PC-3 (cell line): Measurements from ENCODE around the gene ADD1. TPM values are rescaled to one million over a fixed set of nuclear protein-coding genes. Genes with fewer than 3 reads are reported as not detected.

Experiments
- ATAC-seq: fragments of 200-7000 bp; cut with Tn5 transposase; 2 replicates; pipeline ENCODE4 v1.9.1; 2020; ENCODE audit warnings: mild to moderate bottlenecking, moderate library complexity
- BruUV-seq: library from RNA; stranded (reverse); fragments of 400-500 nt; replicated peaks from 2 replicates; lab custom pipeline; 2021; lab: Mats Ljungman, UMichigan
- CTCF ChIA-PET: fragments of 300-600 bp; sonication (Branson Sonifier 250); formaldehyde crosslinking; loops from one replicate; lab custom pipeline; 2022; ENCODE audit warnings: antibody characterized with exemption; lab: Charles Lee
- POLR2A ChIA-PET: fragments of 300-600 bp; sonication (Branson Sonifier 250); formaldehyde crosslinking; loops from one replicate; lab custom pipeline; 2022; ENCODE audit warnings: antibody characterized with exemption; ENCODE audit not compliant: unreplicated experiment; lab: Charles Lee
- DNase-seq: peaks from one replicate; pipeline ENCODE4 v3.0.0-alpha.2; 2015
- H2AFZ ChIP-seq: fragments of 300-600 bp; sonication (generic); 2 replicates; pipeline ENCODE4 v1.6.0; 2016; ENCODE audit warnings: antibody characterized with exemption, low read length
- H3F3A ChIP-seq: fragments of 300-600 bp; sonication (generic); one replicate; pipeline ENCODE4 v1.6.0; 2017; ENCODE audit warnings: antibody characterized with exemption, low read length, control low read depth, mild to moderate bottlenecking; ENCODE audit not compliant: unreplicated experiment
- H3K27ac ChIP-seq: fragments of 300-600 bp; sonication (generic); 2 replicates; pipeline ENCODE4 v1.5.1; 2016; ENCODE audit warnings: mild to moderate bottlenecking, low read length
- H3K27me3 ChIP-seq: fragments of 300-600 bp; sonication (generic); 2 replicates; pipeline ENCODE4 v1.6.1; 2016; ENCODE audit warnings: low read length, mixed read lengths
- H3K36me3 ChIP-seq: fragments of 300-600 bp; sonication (generic); 2 replicates; pipeline ENCODE4 v1.6.1; 2016; ENCODE audit warnings: low read depth, mixed run types, low read length, mixed read lengths
- H3K4me1 ChIP-seq: fragments of 300-600 bp; sonication (generic); 2 replicates; pipeline ENCODE4 v1.5.1; 2016; ENCODE audit warnings: low read length; ENCODE audit not compliant: insufficient read depth
- H3K4me2 ChIP-seq: fragments of 300-600 bp; sonication (generic); 2 replicates; pipeline ENCODE4 v1.6.0; 2016; ENCODE audit warnings: low read length
- H3K4me3 ChIP-seq: fragments of 300-600 bp; sonication (generic); 2 replicates; pipeline ENCODE4 v1.5.1; 2016; ENCODE audit warnings: mild to moderate bottlenecking, low read length, mixed read lengths
- H3K79me2 ChIP-seq: fragments of 300-600 bp; sonication (generic); 2 replicates; pipeline ENCODE4 v1.6.1; 2017; ENCODE audit warnings: low read length, mixed read lengths
- H3K9ac ChIP-seq: fragments of 300-600 bp; sonication (generic); 2 replicates; pipeline ENCODE4 v1.6.0; 2016; ENCODE audit warnings: mild to moderate bottlenecking, low read length
- H3K9me2 ChIP-seq: fragments of 300-600 bp; sonication (generic); replicated peaks from 2 replicates; pipeline ENCODE4 v1.6.1; 2016; ENCODE audit warnings: mixed run types, low read length, mixed read lengths
- H3K9me3 ChIP-seq: fragments of 300-600 bp; sonication (generic); 2 replicates; pipeline ENCODE4 v1.6.1; 2016; ENCODE audit warnings: low read length, mixed read lengths
- H4K20me1 ChIP-seq: fragments of 300-600 bp; sonication (generic); 2 replicates; pipeline ENCODE4 v1.6.1; 2016; ENCODE audit warnings: low read length, mixed read lengths
- EZH2 ChIP-seq: fragments of 300-600 bp; sonication (generic); IDR thresholded peaks from one replicate; pipeline ENCODE4 v1.6.1; 2017; ENCODE audit warnings: antibody characterized with exemption, mild to moderate bottlenecking, low read length; ENCODE audit not compliant: unreplicated experiment
- EZH2phosphoT487 ChIP-seq: fragments of 300-600 bp; sonication (generic); IDR thresholded peaks from 2 replicates; pipeline ENCODE4 v1.6.1; 2018; ENCODE audit warnings: mild to moderate bottlenecking, antibody characterized with exemption, low read length, borderline replicate concordance
- intact Hi-C: fragments of 100-400 bp; cut with micrococcal nuclease; formaldehyde crosslinking; loops from 2 replicates; pipeline ENCODE4 v1.9.0; 2023
- total RNA-seq: library from RNA; depleted of rRNA; stranded (reverse); fragments of >200 nt; gene quantifications from 2 replicates; pipeline ENCODE4 v1.2.3, GENCODE V29; 2014
- TF ChIP-seq, protein P1 (sequence below): fragments of 300-600 bp; sonication (generic); conservative IDR thresholded peaks from 2 replicates; pipeline ENCODE4 v1.5.1; 2017; ENCODE audit warnings: antibody characterized with exemption, low read depth, mild to moderate bottlenecking, low read length

Gene ADD1
- total RNA-seq, 1 experiment from 2014 or later = 118 TPM

DNA sequence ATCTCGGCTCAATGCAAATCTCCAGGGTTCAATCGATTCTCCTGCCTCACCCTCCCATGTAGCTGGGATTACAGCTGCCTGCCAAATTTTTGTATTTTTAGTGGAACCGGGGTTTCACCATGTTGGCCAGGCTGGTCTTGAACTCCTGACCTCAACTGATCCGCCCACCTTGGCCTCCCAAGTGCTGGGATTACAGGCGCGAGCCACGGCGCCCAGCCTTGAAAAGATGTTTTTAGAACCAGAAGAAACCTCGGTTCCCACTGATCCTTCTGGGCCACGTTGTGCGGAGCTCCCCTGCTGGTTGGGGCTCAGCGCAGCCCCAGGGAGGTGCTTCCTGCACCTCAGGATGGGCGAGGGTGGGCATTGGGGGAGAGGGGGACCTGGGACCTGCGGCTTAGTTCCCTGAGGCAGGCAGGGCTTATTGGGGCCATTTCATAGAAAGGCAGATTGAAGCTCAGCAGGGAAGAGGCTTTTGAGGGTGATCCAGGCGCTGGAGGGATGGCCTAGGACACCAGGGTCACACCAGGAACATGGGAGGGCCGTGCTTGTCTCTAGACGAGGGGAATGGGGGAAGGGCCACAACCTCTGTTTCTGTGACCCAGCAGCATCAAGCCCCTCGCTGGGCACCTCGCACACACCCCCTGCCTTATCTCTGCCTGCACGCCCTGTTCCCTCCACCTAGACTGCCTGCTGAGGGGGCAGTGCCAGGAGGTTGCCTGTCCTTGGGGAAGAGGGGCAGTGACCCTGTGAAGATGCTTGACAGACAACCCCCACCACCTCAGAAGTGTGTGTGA is 6.3 kb upstream of the ADD1 start:
- H2AFZ ChIP-seq = no peak overlapping the region
- ChIA-PET CTCF (no interaction called here), POLR2A (no interaction called here)
- no peaks in the 10 kb centered on the region for H3K9me2 ChIP-seq
- H4K20me1 ChIP-seq = no peaks in the 10 kb centered on the region
- H3K4me3 ChIP-seq = no peak overlapping the region
- no peak overlapping the region for H3K4me2 ChIP-seq
- no peak for DNase-seq
- H3K4me1 ChIP-seq = no peaks in the 10 kb centered on the region
- H3K27me3 ChIP-seq = no peaks in the 10 kb centered on the region
- intact Hi-C loops = no loop called here
- no peaks in the 10 kb centered on the region for H3F3A ChIP-seq
- H3K9me3 ChIP-seq = no peaks in the 10 kb centered on the region
- no peaks in the 10 kb centered on the region for H3K79me2 ChIP-seq
- H3K27ac ChIP-seq = no peak overlapping the region
- no TSS peak for BruUV-seq
- H3K9ac ChIP-seq = no peak overlapping the region
- TF ChIP-seq EZH2 (no peak), EZH2phosphoT487 (no peak)
- TF ChIP-seq, protein P1, sequence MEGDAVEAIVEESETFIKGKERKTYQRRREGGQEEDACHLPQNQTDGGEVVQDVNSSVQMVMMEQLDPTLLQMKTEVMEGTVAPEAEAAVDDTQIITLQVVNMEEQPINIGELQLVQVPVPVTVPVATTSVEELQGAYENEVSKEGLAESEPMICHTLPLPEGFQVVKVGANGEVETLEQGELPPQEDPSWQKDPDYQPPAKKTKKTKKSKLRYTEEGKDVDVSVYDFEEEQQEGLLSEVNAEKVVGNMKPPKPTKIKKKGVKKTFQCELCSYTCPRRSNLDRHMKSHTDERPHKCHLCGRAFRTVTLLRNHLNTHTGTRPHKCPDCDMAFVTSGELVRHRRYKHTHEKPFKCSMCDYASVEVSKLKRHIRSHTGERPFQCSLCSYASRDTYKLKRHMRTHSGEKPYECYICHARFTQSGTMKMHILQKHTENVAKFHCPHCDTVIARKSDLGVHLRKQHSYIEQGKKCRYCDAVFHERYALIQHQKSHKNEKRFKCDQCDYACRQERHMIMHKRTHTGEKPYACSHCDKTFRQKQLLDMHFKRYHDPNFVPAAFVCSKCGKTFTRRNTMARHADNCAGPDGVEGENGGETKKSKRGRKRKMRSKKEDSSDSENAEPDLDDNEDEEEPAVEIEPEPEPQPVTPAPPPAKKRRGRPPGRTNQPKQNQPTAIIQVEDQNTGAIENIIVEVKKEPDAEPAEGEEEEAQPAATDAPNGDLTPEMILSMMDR = no peak
- ATAC-seq = no peak
- H3K36me3 ChIP-seq = no peaks in the 10 kb centered on the region

GRCh38 chr4:2837904-2838496 is 5.6 kb upstream of the ADD1 start:
- H4K20me1 ChIP-seq = no peaks in the 10 kb centered on the region
- ATAC-seq (no peak), DNase-seq (no peak)
- ChIA-PET POLR2A (no interaction called here), CTCF (no interaction called here)
- intact Hi-C loops = no loop called here
- H3K4me3 ChIP-seq = no peak overlapping the region
- H2AFZ ChIP-seq = no peak overlapping the region
- no TSS peak for BruUV-seq
- no peaks in the 10 kb centered on the region for H3K9me3 ChIP-seq
- H3K9ac ChIP-seq = no peak overlapping the region
- peaks cover 4% of the 10 kb centered on the region; the same call in 1 of the 2 replicates for H3K4me1 ChIP-seq
- no peaks in the 10 kb centered on the region for H3K9me2 ChIP-seq
- H3K36me3 ChIP-seq = no peaks in the 10 kb centered on the region
- H3K27ac ChIP-seq = no peak overlapping the region
- no peaks in the 10 kb centered on the region for H3F3A ChIP-seq
- no peak overlapping the region for H3K4me2 ChIP-seq
- no peak for TF ChIP-seq EZH2
- TF ChIP-seq, protein P1 = no peak
- TF ChIP-seq EZH2phosphoT487 = no peak
- no peaks in the 10 kb centered on the region for H3K27me3 ChIP-seq
- H3K79me2 ChIP-seq = no peaks in the 10 kb centered on the region

GRCh38 chr4:2839060-2839459 is 4.6 kb upstream of the ADD1 start:
- no TSS peak for BruUV-seq
- Histone ChIP-seq H3F3A (no peaks in the 10 kb centered on the region), H3K4me3 (no peak overlapping the region), H4K20me1 (no peaks in the 10 kb centered on the region), H3K9me2 (no peaks in the 10 kb centered on the region), H3K4me1 (peaks cover 5% of the 10 kb centered on the region; the same call in 1 of the 2 replicates), H3K27ac (no peak overlapping the region), H3K4me2 (no peak overlapping the region), H3K36me3 (no peaks in the 10 kb centered on the region), H3K79me2 (peaks cover under 1% of the 10 kb centered on the region), H3K9me3 (no peaks in the 10 kb centered on the region), H2AFZ (no peak overlapping the region), H3K9ac (no peak overlapping the region), H3K27me3 (no peaks in the 10 kb centered on the region)
- no peak for DNase-seq
- no peak for ATAC-seq
- POLR2A ChIA-PET = no interaction called here
- CTCF ChIA-PET = no interaction called here
- TF ChIP-seq EZH2phosphoT487 (no peak), EZH2 (no peak)
- TF ChIP-seq, protein P1 = no peak
- intact Hi-C loops = no loop called here
